Karpas-422 (cell line): Measurements from ENCODE around the gene PTPDC1. TPM values are rescaled to one million over a fixed set of nuclear protein-coding genes. Genes with fewer than 3 reads are reported as not detected.

Experiments
- DNase-seq: peaks from one replicate; pipeline ENCODE4 v3.0.0-alpha.2; 2015
- H2AFZ ChIP-seq: fragments of 200-600 bp; sonication (generic); 2 replicates; pipeline ENCODE4 v1.6.1; 2014; ENCODE audit warnings: antibody characterized with exemption, low read length, mixed read lengths
- H3K27ac ChIP-seq: fragments of 200-600 bp; sonication (generic); 2 replicates; pipeline ENCODE4 v1.5.1; 2014; ENCODE audit warnings: mild to moderate bottlenecking, low read length, moderate library complexity
- H3K27me3 ChIP-seq: fragments of 200-600 bp; sonication (generic); 2 replicates; pipeline ENCODE4 v1.6.1; 2014; ENCODE audit warnings: low read length, mixed read lengths
- H3K36me3 ChIP-seq: fragments of 200-600 bp; sonication (generic); 2 replicates; pipeline ENCODE4 v1.6.1; 2014; ENCODE audit warnings: low read length, mixed read lengths; ENCODE audit not compliant: insufficient read depth
- H3K4me1 ChIP-seq: fragments of 200-600 bp; sonication (generic); 2 replicates; pipeline ENCODE4 v1.6.1; 2014; ENCODE audit warnings: mild to moderate bottlenecking, low read length, mixed read lengths
- H3K4me2 ChIP-seq: fragments of 200-600 bp; sonication (generic); 2 replicates; pipeline ENCODE4 v1.6.1; 2014; ENCODE audit warnings: low read length, low read depth, mild to moderate bottlenecking; ENCODE audit not compliant: poor library complexity, severe bottlenecking
- H3K4me3 ChIP-seq: fragments of 200-600 bp; sonication (generic); 2 replicates; pipeline ENCODE4 v1.5.1; 2014; ENCODE audit warnings: mild to moderate bottlenecking, antibody characterized with exemption, low read length, mixed read lengths
- H3K79me2 ChIP-seq: fragments of 200-600 bp; sonication (generic); 2 replicates; pipeline ENCODE4 v1.6.1; 2014; ENCODE audit warnings: mild to moderate bottlenecking, low read length, mixed read lengths
- H3K9ac ChIP-seq: fragments of 200-600 bp; sonication (generic); 2 replicates; pipeline ENCODE4 v1.6.0; 2014; ENCODE audit warnings: low read length
- H3K9me2 ChIP-seq: fragments of 200-600 bp; sonication (generic), shearing (Covaris generic); replicated peaks from 2 replicates; pipeline ENCODE4 v1.6.0; 2014; ENCODE audit warnings: mild to moderate bottlenecking, low read length, moderate library complexity; ENCODE audit not compliant: insufficient read depth
- H3K9me3 ChIP-seq: fragments of 300-700, 200-600 bp; sonication (generic); 2 replicates; pipeline ENCODE4 v1.6.1; 2014; ENCODE audit warnings: low read length, mixed read lengths
- H4K20me1 ChIP-seq: fragments of 200-600 bp; sonication (generic); 2 replicates; pipeline ENCODE4 v1.6.1; 2014; ENCODE audit warnings: mild to moderate bottlenecking, antibody characterized with exemption, low read length, low read depth; ENCODE audit not compliant: insufficient read depth
- total RNA-seq: library from RNA; depleted of rRNA; stranded (reverse); fragments of >200 nt; shearing (Covaris generic); gene quantifications from 2 replicates; pipeline ENCODE4 v1.2.3, GENCODE V29; 2014; ENCODE audit warnings: low replicate concordance; rRNA removed

Gene PTPDC1
- 1.5 and 2.3 TPM in 2 replicates for total RNA-seq

- Histone ChIP-seq H3K79me2 (no peaks in the 10 kb centered on the region), H3K9me2 (no peaks in the 10 kb centered on the region), H2AFZ (no peak within 1 kb of the TSS), H3K9me3 (no peaks in the 10 kb centered on the region), H3K4me2 (no peak within 1 kb of the TSS), H3K9ac (no peak within 1 kb of the TSS), H4K20me1 (no peaks in the 10 kb centered on the region), H3K36me3 (no peaks in the 10 kb centered on the region), H3K4me1 (no peaks in the 10 kb centered on the region), H3K4me3 (no peak within 1 kb of the TSS), H3K27ac (no peak within 1 kb of the TSS), H3K27me3 (no peaks in the 10 kb centered on the region)
- no peak for DNase-seq
These were observed at the start of gene PTPDC1 for GRCh38 chr9:94084314-94084713. Gene PTPDC1, plus strand, starts transcription at chr9:94084464. Its CDS starts 67 bp downstream, at chr9:94084531.

- Histone ChIP-seq H3K27me3 (no peaks in the 10 kb centered on the region), H3K36me3 (no peaks in the 10 kb centered on the region), H3K4me2 (no peak overlapping the region), H3K4me1 (peaks cover 12% of the 10 kb centered on the region), H3K9me3 (no peaks in the 10 kb centered on the region), H3K4me3 (no peak overlapping the region), H3K9me2 (no peaks in the 10 kb centered on the region), H3K79me2 (no peaks in the 10 kb centered on the region), H2AFZ (no peak overlapping the region), H4K20me1 (no peaks in the 10 kb centered on the region), H3K9ac (no peak overlapping the region), H3K27ac (no peak overlapping the region)
- DNase-seq = no peak
These were observed 49.8 kb upstream of the PTPDC1 start for GRCh38 chr9:94034511-94034910.

GRCh38 chr9:94039786-94040185 is 44.5 kb upstream of the PTPDC1 start:
- no peak overlapping the region for H2AFZ ChIP-seq
- no peaks in the 10 kb centered on the region for H3K9me2 ChIP-seq
- no peaks in the 10 kb centered on the region for H3K36me3 ChIP-seq
- H3K27ac ChIP-seq = no peak overlapping the region
- H3K4me1 ChIP-seq = no peaks in the 10 kb centered on the region
- no peak overlapping the region for H3K4me2 ChIP-seq
- no peaks in the 10 kb centered on the region for H3K79me2 ChIP-seq
- H4K20me1 ChIP-seq = no peaks in the 10 kb centered on the region
- no peaks in the 10 kb centered on the region for H3K27me3 ChIP-seq
- no peak overlapping the region for H3K4me3 ChIP-seq
- DNase-seq = no peak
- no peaks in the 10 kb centered on the region for H3K9me3 ChIP-seq
- no peak overlapping the region for H3K9ac ChIP-seq

GRCh38 chr9:94042516-94043360 is 41.5 kb upstream of the PTPDC1 start:
- no peaks in the 10 kb centered on the region for H3K79me2 ChIP-seq
- no peaks in the 10 kb centered on the region for H3K4me1 ChIP-seq
- no peak overlapping the region for H3K9ac ChIP-seq

GRCh38 chr9:94054716-94055115 is 29.5 kb upstream of the PTPDC1 start:
- Histone ChIP-seq H3K4me3 (no peak overlapping the region), H3K9me3 (no peaks in the 10 kb centered on the region), H3K79me2 (no peaks in the 10 kb centered on the region), H3K36me3 (no peaks in the 10 kb centered on the region), H2AFZ (no peak overlapping the region), H3K27ac (no peak overlapping the region), H3K9ac (no peak overlapping the region), H3K4me1 (no peaks in the 10 kb centered on the region), H3K9me2 (no peaks in the 10 kb centered on the region), H4K20me1 (no peaks in the 10 kb centered on the region), H3K4me2 (no peak overlapping the region), H3K27me3 (no peaks in the 10 kb centered on the region)
- DNase-seq = no peak

More at GRCh38 chr9:94042516-94043360, 41.5 kb upstream of the PTPDC1 start:
- no peak overlapping the region for H2AFZ ChIP-seq
- no peak overlapping the region for H3K4me2 ChIP-seq
- no peaks in the 10 kb centered on the region for H3K9me2 ChIP-seq
- DNase-seq = no peak
- no peaks in the 10 kb centered on the region for H3K36me3 ChIP-seq
- H3K27me3 ChIP-seq = no peaks in the 10 kb centered on the region
- no peak overlapping the region for H3K27ac ChIP-seq
- no peaks in the 10 kb centered on the region for H4K20me1 ChIP-seq
- H3K4me3 ChIP-seq = no peak overlapping the region
- H3K9me3 ChIP-seq = no peaks in the 10 kb centered on the region

GRCh38 chr9:94056442-94056974 is 27.8 kb upstream of the PTPDC1 start:
- DNase-seq = no peak
- H3K4me2 ChIP-seq = no peak overlapping the region
- H4K20me1 ChIP-seq = no peaks in the 10 kb centered on the region
- no peaks in the 10 kb centered on the region for H3K4me1 ChIP-seq
- H3K9me3 ChIP-seq = no peaks in the 10 kb centered on the region
- no peaks in the 10 kb centered on the region for H3K36me3 ChIP-seq
- no peak overlapping the region for H2AFZ ChIP-seq
- no peaks in the 10 kb centered on the region for H3K27me3 ChIP-seq
- no peaks in the 10 kb centered on the region for H3K9me2 ChIP-seq
- no peak overlapping the region for H3K4me3 ChIP-seq
- H3K27ac ChIP-seq = no peak overlapping the region
- no peak overlapping the region for H3K9ac ChIP-seq
- H3K79me2 ChIP-seq = no peaks in the 10 kb centered on the region

- Histone ChIP-seq H3K9me3 (no peaks in the 10 kb centered on the region), H3K4me3 (no peak overlapping the region), H3K27ac (no peak overlapping the region), H4K20me1 (no peaks in the 10 kb centered on the region), H3K4me2 (no peak overlapping the region), H3K79me2 (no peaks in the 10 kb centered on the region), H2AFZ (no peak overlapping the region), H3K9ac (no peak overlapping the region), H3K27me3 (no peaks in the 10 kb centered on the region), H3K36me3 (no peaks in the 10 kb centered on the region), H3K9me2 (no peaks in the 10 kb centered on the region), H3K4me1 (no peaks in the 10 kb centered on the region)
- DNase-seq = no peak
These were observed 26.3 kb upstream of the PTPDC1 start for GRCh38 chr9:94057918-94058317.

- no peaks in the 10 kb centered on the region for H3K9me2 ChIP-seq
- no peak overlapping the region for H3K4me2 ChIP-seq
- no peaks in the 10 kb centered on the region for H3K9me3 ChIP-seq
- H3K4me1 ChIP-seq = no peaks in the 10 kb centered on the region
- H3K9ac ChIP-seq = no peak overlapping the region
- H3K27me3 ChIP-seq = no peaks in the 10 kb centered on the region
- H4K20me1 ChIP-seq = no peaks in the 10 kb centered on the region
- no peak overlapping the region for H3K4me3 ChIP-seq
- no peaks in the 10 kb centered on the region for H3K79me2 ChIP-seq
- no peak overlapping the region for H3K27ac ChIP-seq
- H2AFZ ChIP-seq = no peak overlapping the region
- DNase-seq = no peak
- no peaks in the 10 kb centered on the region for H3K36me3 ChIP-seq
These were observed 22.4 kb upstream of the PTPDC1 start for GRCh38 chr9:94061864-94062263.
